ENCODE measurements around the gene TMEM131. TPM values are rescaled to one million over a fixed set of nuclear protein-coding genes. Genes with fewer than 3 reads are reported as not detected.
A peak's percentile ranks its signal among the peaks of the same experiment; 100 is the strongest.

TMEM131 gene
- polyA plus RNA-seq, 3 donors, result 7.0 to 23.6 (median 8.2) TPM

GRCh38 chr2:97763176-97763845 lies 232.4 kb downstream of the TMEM131 start:
- peaks cover 88 to 98% of the 10 kb centered on the region in 2 donors for H3K36me3 ChIP-seq (replicated peaks in 1 of 2; ENCODE audit: control insufficient read depth in 1 of 2, insufficient read depth in 2 of 2, low read length in 2 of 2)
- H3K79me2 ChIP-seq (ENCODE audit: insufficient read depth, low read length), result no peaks in the 10 kb centered on the region
- H3K4me3 ChIP-seq (replicated peaks in 1 of 3; ENCODE audit: low read depth in 2 of 3, low read length in 3 of 3), result no peak overlapping the region
- peaks cover 0 to 7% of the 10 kb centered on the region in 2 donors for H3K4me1 ChIP-seq (ENCODE audit: control insufficient read depth in 1 of 2, insufficient read depth in 2 of 2, low read length in 2 of 2)
- Mint-ChIP-seq H3K4me1 (peaks cover 12% of the 10 kb centered on the region), H3K4me3 (no peak overlapping the region), H3K9me3 (no peaks in the 10 kb centered on the region), H3K27me3 (ENCODE audit: low read depth in 3 of 3) (no peaks in the 10 kb centered on the region), H3K27ac (peak overlapping the region in 6 of 7 donors; percentile 1 to 65 (median 30)), H3K36me3 (peaks cover 91 to 95% of the 10 kb centered on the region in 2 donors)
- H2AFZ ChIP-seq (ENCODE audit: insufficient read depth, low read depth, low read length, poor library complexity, severe bottlenecking), result no peak overlapping the region
- no peaks in the 10 kb centered on the region for H3K27me3 ChIP-seq (ENCODE audit: control insufficient read depth in 2 of 2, insufficient read depth in 2 of 2, low read length in 2 of 2)
- H3K9ac ChIP-seq (ENCODE audit: insufficient read depth, low read length, poor library complexity, severe bottlenecking), result no peak overlapping the region
- no peak overlapping the region for H3K27ac ChIP-seq (ENCODE audit: low read depth in 1 of 2, low read length in 2 of 2)
- intact Hi-C loops (cut with micrococcal nuclease), result no loop called here
- DNase-seq, result no peak
- no peaks in the 10 kb centered on the region for H3K9me3 ChIP-seq (replicated peaks in 1 of 2; ENCODE audit: control insufficient read depth in 1 of 2, insufficient read depth in 1 of 2, low read length in 2 of 2)
- WGBS (ENCODE audit: insufficient coverage), result 87% methylated on average over 20 of the region's 20 CpGs
- TF ChIP-seq, protein P1, sequence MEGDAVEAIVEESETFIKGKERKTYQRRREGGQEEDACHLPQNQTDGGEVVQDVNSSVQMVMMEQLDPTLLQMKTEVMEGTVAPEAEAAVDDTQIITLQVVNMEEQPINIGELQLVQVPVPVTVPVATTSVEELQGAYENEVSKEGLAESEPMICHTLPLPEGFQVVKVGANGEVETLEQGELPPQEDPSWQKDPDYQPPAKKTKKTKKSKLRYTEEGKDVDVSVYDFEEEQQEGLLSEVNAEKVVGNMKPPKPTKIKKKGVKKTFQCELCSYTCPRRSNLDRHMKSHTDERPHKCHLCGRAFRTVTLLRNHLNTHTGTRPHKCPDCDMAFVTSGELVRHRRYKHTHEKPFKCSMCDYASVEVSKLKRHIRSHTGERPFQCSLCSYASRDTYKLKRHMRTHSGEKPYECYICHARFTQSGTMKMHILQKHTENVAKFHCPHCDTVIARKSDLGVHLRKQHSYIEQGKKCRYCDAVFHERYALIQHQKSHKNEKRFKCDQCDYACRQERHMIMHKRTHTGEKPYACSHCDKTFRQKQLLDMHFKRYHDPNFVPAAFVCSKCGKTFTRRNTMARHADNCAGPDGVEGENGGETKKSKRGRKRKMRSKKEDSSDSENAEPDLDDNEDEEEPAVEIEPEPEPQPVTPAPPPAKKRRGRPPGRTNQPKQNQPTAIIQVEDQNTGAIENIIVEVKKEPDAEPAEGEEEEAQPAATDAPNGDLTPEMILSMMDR (IDR thresholded peaks at IDR 0.05), result no peak
- no peak overlapping the region for H3K4me2 ChIP-seq (replicated peaks; ENCODE audit: extremely low read depth, low read length, poor library complexity, severe bottlenecking)
- H4K20me1 ChIP-seq (ENCODE audit: insufficient read depth, low read length), result no peaks in the 10 kb centered on the region

- Mint-ChIP-seq H3K4me1 (peaks cover 12% of the 10 kb centered on the region), H3K4me3 (no peak overlapping the region), H3K27ac (peak overlapping the region in 4 of 7 donors; percentile 16 to 64 (median 32)), H3K36me3 (peaks cover 97 to 100% of the 10 kb centered on the region in 2 donors), H3K9me3 (no peaks in the 10 kb centered on the region), H3K27me3 (ENCODE audit: low read depth in 3 of 3) (no peaks in the 10 kb centered on the region)
- Histone ChIP-seq H3K9me3 (replicated peaks in 1 of 2; ENCODE audit: control insufficient read depth in 1 of 2, insufficient read depth in 1 of 2, low read length in 2 of 2) (no peaks in the 10 kb centered on the region), H3K79me2 (ENCODE audit: insufficient read depth, low read length) (no peaks in the 10 kb centered on the region), H3K27ac (ENCODE audit: low read depth in 1 of 2, low read length in 2 of 2) (peak overlapping the region in 1 of 2 donors; percentile 40), H3K4me1 (ENCODE audit: control insufficient read depth in 1 of 2, insufficient read depth in 2 of 2, low read length in 2 of 2) (peaks cover 0 to 7% of the 10 kb centered on the region in 2 donors), H3K9ac (ENCODE audit: insufficient read depth, low read length, poor library complexity, severe bottlenecking) (no peak overlapping the region), H3K27me3 (ENCODE audit: control insufficient read depth in 2 of 2, insufficient read depth in 2 of 2, low read length in 2 of 2) (no peaks in the 10 kb centered on the region), H4K20me1 (ENCODE audit: insufficient read depth, low read length) (no peaks in the 10 kb centered on the region), H3K36me3 (replicated peaks in 1 of 2; ENCODE audit: control insufficient read depth in 1 of 2, insufficient read depth in 2 of 2, low read length in 2 of 2) (peaks cover 95 to 100% of the 10 kb centered on the region in 2 donors), H3K4me2 (replicated peaks; ENCODE audit: extremely low read depth, low read length, poor library complexity, severe bottlenecking) (no peak overlapping the region), H2AFZ (ENCODE audit: insufficient read depth, low read depth, low read length, poor library complexity, severe bottlenecking) (no peak overlapping the region), H3K4me3 (replicated peaks in 1 of 3; ENCODE audit: low read depth in 2 of 3, low read length in 3 of 3) (no peak overlapping the region)
- DNase-seq, result no peak
- intact Hi-C loops (cut with micrococcal nuclease), result no loop called here
- TF ChIP-seq, protein P1 (IDR thresholded peaks at IDR 0.05), result no peak
- WGBS (ENCODE audit: insufficient coverage), result 40% methylated on average over 22 of the region's 23 CpGs
These were observed 234.6 kb downstream of the TMEM131 start for GRCh38 chr2:97761192-97761591.
